Type B pancreatic cell (in vitro differentiated cells): ENCODE results near the gene LBP. TPM values are rescaled to one million over a fixed set of nuclear protein-coding genes. Genes with fewer than 3 reads are reported as not detected.
"Not testable (repeated sequence)": the region's sequence is repeated elsewhere in the genome, so short reads cannot be mapped to it uniquely, and the experiment has no call there.

Experiments used
- DNase-seq: peaks from one replicate; pipeline ENCODE4 v3.0.0; 2021; ENCODE audit warnings: mixed read lengths; ENCODE audit not compliant: unreplicated experiment; ENCODE audit errors: extremely low spot score
- H3K27ac Mint-ChIP-seq: 2 replicates; pipeline ENCODE4 v1.8.0; 2021; ENCODE audit warnings: mild to moderate bottlenecking, mixed read lengths
- H3K27me3 Mint-ChIP-seq: 2 replicates; pipeline ENCODE4 v1.8.0; 2021; ENCODE audit warnings: mixed read lengths
- H3K36me3 Mint-ChIP-seq: 2 replicates; pipeline ENCODE4 v1.8.0; 2021; ENCODE audit warnings: mixed read lengths
- H3K4me1 Mint-ChIP-seq: one replicate; pipeline ENCODE4 v1.8.0; 2021; ENCODE audit warnings: mixed read lengths; ENCODE audit not compliant: unreplicated experiment
- H3K4me3 Mint-ChIP-seq: 2 replicates; pipeline ENCODE4 v1.8.0; 2021; ENCODE audit warnings: mild to moderate bottlenecking, mixed read lengths
- H3K9me3 Mint-ChIP-seq: 2 replicates; pipeline ENCODE4 v1.8.0; 2021; ENCODE audit warnings: mixed read lengths
- CTCF ChIP-seq: fragments of 200-600 bp; sonication (generic); conservative IDR thresholded peaks from 2 replicates; pipeline ENCODE4 v1.5.0; 2021; ENCODE audit warnings: antibody characterized with exemption, mild to moderate bottlenecking
- total RNA-seq: library from RNA; stranded (reverse); gene quantifications from 2 replicates; pipeline ENCODE4 v1.2.1, GENCODE V29; 2021; ENCODE audit warnings: low replicate concordance

LBP gene
- total RNA-seq, 1 donor from 2014 or later, result not detected

- Mint-ChIP-seq H3K9me3 (no peaks in the 10 kb centered on the region), H3K4me3 (no peak overlapping the region), H3K4me1 (no peaks in the 10 kb centered on the region), H3K27ac (no peak overlapping the region), H3K36me3 (no peaks in the 10 kb centered on the region), H3K27me3 (peaks cover 8% of the 10 kb centered on the region)
- TF ChIP-seq CTCF, result no peak
- DNase-seq, result no peak
Measured at GRCh38 chr20:38387953-38388352, 41.7 kb downstream of the LBP start.

DNA sequence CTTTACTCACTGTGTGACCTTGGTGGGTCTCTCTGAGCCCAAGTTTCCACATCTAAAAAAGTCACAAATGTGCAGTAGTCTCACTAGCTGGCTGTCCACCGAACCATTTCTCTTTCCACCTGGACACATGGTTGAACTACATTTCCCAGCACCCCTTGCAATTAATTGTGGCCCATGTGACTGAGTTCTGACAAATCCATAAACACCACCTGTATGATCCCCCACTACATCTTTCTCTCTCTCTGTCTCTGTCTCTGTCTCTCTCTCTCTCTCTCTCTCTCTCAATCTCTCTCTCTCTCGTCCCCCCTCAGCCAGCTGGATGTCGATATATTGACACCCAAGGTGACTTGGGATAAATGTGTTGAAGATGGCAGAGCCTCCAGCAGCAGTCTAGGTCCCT lies 46.1 kb downstream of the LBP start:
- no peaks in the 10 kb centered on the region for H3K9me3 Mint-ChIP-seq
- TF ChIP-seq CTCF, result no peak
- no peaks in the 10 kb centered on the region for H3K4me1 Mint-ChIP-seq
- no peak overlapping the region for H3K4me3 Mint-ChIP-seq
- DNase-seq, result no peak
- H3K36me3 Mint-ChIP-seq, result no peaks in the 10 kb centered on the region
- no peaks in the 10 kb centered on the region for H3K27me3 Mint-ChIP-seq
- no peak overlapping the region for H3K27ac Mint-ChIP-seq

- no peak overlapping the region for H3K27ac Mint-ChIP-seq
- no peak for DNase-seq
- H3K4me3 Mint-ChIP-seq, result no peak overlapping the region
- H3K36me3 Mint-ChIP-seq, result no peaks in the 10 kb centered on the region
- TF ChIP-seq CTCF, result no peak
- H3K27me3 Mint-ChIP-seq, result no peaks in the 10 kb centered on the region
- H3K4me1 Mint-ChIP-seq, result no peaks in the 10 kb centered on the region
- H3K9me3 Mint-ChIP-seq, result no peaks in the 10 kb centered on the region
Measured at GRCh38 chr20:38393259-38393658, 47.0 kb downstream of the LBP start.

DNA sequence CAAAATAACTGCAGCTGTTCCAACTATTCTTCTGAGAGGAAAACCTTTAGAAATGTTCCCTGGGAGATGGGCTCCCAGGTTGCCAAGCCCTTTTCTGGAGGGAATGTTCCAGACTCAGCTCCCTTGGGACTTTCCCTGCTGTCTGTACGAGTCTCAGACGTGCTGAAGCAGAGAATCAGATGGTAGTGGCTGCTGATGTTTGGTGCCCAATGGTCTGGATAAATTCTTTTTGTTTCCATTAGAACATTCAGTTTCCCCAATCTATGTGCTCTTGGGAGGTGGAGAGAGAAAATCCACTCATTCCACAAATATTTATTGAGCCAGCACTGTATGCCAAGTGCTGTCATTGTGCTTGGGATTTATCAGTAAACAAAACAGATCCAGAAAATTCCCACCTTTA lies 48.9 kb downstream of the LBP start:
- Mint-ChIP-seq H3K4me1 (no peaks in the 10 kb centered on the region), H3K4me3 (no peak overlapping the region), H3K27ac (no peak overlapping the region), H3K9me3 (no peaks in the 10 kb centered on the region), H3K27me3 (no peaks in the 10 kb centered on the region), H3K36me3 (no peaks in the 10 kb centered on the region)
- no peak for DNase-seq
- TF ChIP-seq CTCF, result no peak

- H3K36me3 Mint-ChIP-seq, H3K4me1 Mint-ChIP-seq, H3K27ac Mint-ChIP-seq, H3K9me3 Mint-ChIP-seq, DNase-seq, H3K4me3 Mint-ChIP-seq, H3K27me3 Mint-ChIP-seq: not testable (repeated sequence)
Measured at GRCh38 chr20:38395751-38396395, 49.6 kb downstream of the LBP start.

- H3K9me3 Mint-ChIP-seq, result no peaks in the 10 kb centered on the region
- DNase-seq, result no peak
- no peaks in the 10 kb centered on the region for H3K27me3 Mint-ChIP-seq
- H3K27ac Mint-ChIP-seq, result no peak overlapping the region
- TF ChIP-seq CTCF, result no peak
- H3K4me1 Mint-ChIP-seq, result no peaks in the 10 kb centered on the region
- H3K36me3 Mint-ChIP-seq, result peaks cover 6% of the 10 kb centered on the region
- no peak overlapping the region for H3K4me3 Mint-ChIP-seq
Measured at GRCh38 chr20:38402089-38402488, 55.8 kb downstream of the LBP start.
